ENCODE results near the gene SV2C. TPM values are rescaled to one million over a fixed set of nuclear protein-coding genes. Genes with fewer than 3 reads are reported as not detected.

The SV2C gene
- total and polyA plus RNA-seq, 4 donors = 0.01 to 0.40 (median 0.37) TPM; not detected in 1

GRCh38 chr5:76337953-76338451 lies 254.8 kb downstream of the SV2C start:
- Histone ChIP-seq H3K27ac (ENCODE audit: low read depth in 1 of 2, low read length in 1 of 2) (no peak overlapping the region), H3K9ac (ENCODE audit: insufficient read depth in 1 of 2, low read length in 2 of 2) (no peak overlapping the region), H3K36me3 (ENCODE audit: control insufficient read depth in 4 of 4, insufficient read depth in 4 of 4, low read length in 4 of 4) (no peaks in the 10 kb centered on the region), H3K27me3 (ENCODE audit: control insufficient read depth in 3 of 3, insufficient read depth in 3 of 3, low read length in 2 of 3) (no peaks in the 10 kb centered on the region), H3K9me3 (ENCODE audit: control insufficient read depth in 4 of 4, insufficient read depth in 3 of 4, low read length in 3 of 4) (peaks cover 0 to 4% (median 0%) of the 10 kb centered on the region in 4 donors), H3K4me3 (no peak overlapping the region), H3K4me1 (ENCODE audit: control insufficient read depth in 5 of 5, insufficient read depth in 5 of 5, low read length in 5 of 5) (peaks cover 0 to 9% (median 3%) of the 10 kb centered on the region in 5 donors)
- DNase-seq = peak; percentile 37 to 59 (median 41)
- WGBS, 2 donors = 0 to 6% methylated on average over 1 of the region's 1 CpG
- TF ChIP-seq CTCF (IDR thresholded peaks at IDR 0.05; ENCODE audit: control extremely low read depth, extremely low read depth) = peak; percentile 24
- peak; percentile 65 for ATAC-seq (ENCODE audit: insufficient read depth, low FRiP score)

GRCh38 chr5:76339919-76340318 lies 256.7 kb downstream of the SV2C start:
- TF ChIP-seq CTCF (IDR thresholded peaks at IDR 0.05; ENCODE audit: control extremely low read depth, extremely low read depth) = no peak

DNA sequence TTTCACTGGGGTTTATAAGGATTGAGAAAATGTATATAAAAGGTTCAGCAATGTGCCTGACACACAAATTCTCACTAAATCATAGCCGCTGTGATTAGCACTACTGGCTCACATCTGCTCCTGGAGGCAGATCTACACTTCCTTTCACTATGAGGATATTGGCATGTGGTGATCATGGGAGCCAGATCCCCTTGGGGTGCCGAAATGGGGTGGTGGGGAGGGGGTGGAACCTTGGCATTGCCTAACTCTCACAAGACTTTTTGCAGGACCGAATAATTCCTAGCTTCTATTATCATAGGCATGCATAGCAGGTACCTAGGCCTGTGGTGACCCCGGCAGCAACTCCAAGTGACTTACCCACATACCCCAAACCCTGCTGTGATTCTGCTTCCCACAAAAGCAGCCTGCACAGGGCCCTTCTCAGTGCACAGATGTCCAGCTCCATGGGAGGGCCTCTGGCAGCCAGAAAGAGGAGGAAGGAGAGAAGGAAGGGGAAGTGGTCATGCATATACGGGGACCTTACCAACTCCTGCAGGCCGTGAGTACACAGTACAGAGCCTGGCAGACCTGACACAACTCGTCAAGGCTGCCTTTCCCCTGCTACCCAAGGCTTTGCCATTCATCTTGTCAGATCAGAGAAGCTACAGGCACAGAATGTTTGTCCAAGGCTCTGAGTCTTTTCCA lies 258.6 kb downstream of the SV2C start:
- DNase-seq (no peak), ATAC-seq (ENCODE audit: insufficient read depth, low FRiP score) (no peak)
- Histone ChIP-seq H3K27me3 (ENCODE audit: control insufficient read depth in 3 of 3, insufficient read depth in 3 of 3, low read length in 2 of 3) (no peaks in the 10 kb centered on the region), H3K4me3 (no peak overlapping the region), H3K27ac (ENCODE audit: low read depth in 1 of 2, low read length in 1 of 2) (no peak overlapping the region), H3K36me3 (ENCODE audit: control insufficient read depth in 4 of 4, insufficient read depth in 4 of 4, low read length in 4 of 4) (no peaks in the 10 kb centered on the region), H3K9ac (ENCODE audit: insufficient read depth in 1 of 2, low read length in 2 of 2) (no peak overlapping the region), H3K4me1 (ENCODE audit: control insufficient read depth in 5 of 5, insufficient read depth in 5 of 5, low read length in 5 of 5) (peaks cover 0 to 2% (median 0%) of the 10 kb centered on the region in 5 donors), H3K9me3 (ENCODE audit: control insufficient read depth in 4 of 4, insufficient read depth in 3 of 4, low read length in 3 of 4) (peaks cover 0 to 2% (median 0%) of the 10 kb centered on the region in 4 donors)
- no peak for TF ChIP-seq CTCF (IDR thresholded peaks at IDR 0.05; ENCODE audit: control extremely low read depth, extremely low read depth)
- WGBS, 2 donors = 29 to 49% methylated on average over 7 of the region's 7 CpGs

More at GRCh38 chr5:76339919-76340318, 256.7 kb downstream of the SV2C start:
- Histone ChIP-seq H3K9me3 (ENCODE audit: control insufficient read depth in 4 of 4, insufficient read depth in 3 of 4, low read length in 3 of 4) (peaks cover 0 to 4% (median 0%) of the 10 kb centered on the region in 4 donors), H3K9ac (ENCODE audit: insufficient read depth in 1 of 2, low read length in 2 of 2) (no peak overlapping the region), H3K36me3 (ENCODE audit: control insufficient read depth in 4 of 4, insufficient read depth in 4 of 4, low read length in 4 of 4) (no peaks in the 10 kb centered on the region), H3K27ac (ENCODE audit: low read depth in 1 of 2, low read length in 1 of 2) (no peak overlapping the region), H3K27me3 (ENCODE audit: control insufficient read depth in 3 of 3, insufficient read depth in 3 of 3, low read length in 2 of 3) (no peaks in the 10 kb centered on the region), H3K4me1 (ENCODE audit: control insufficient read depth in 5 of 5, insufficient read depth in 5 of 5, low read length in 5 of 5) (peaks cover 0 to 2% (median 0%) of the 10 kb centered on the region in 5 donors), H3K4me3 (no peak overlapping the region)
- DNase-seq (no peak), ATAC-seq (ENCODE audit: insufficient read depth, low FRiP score) (no peak)
- WGBS, 2 donors = 92 to 95% methylated on average over 3 of the region's 3 CpGs
